ENCODE measurements around the gene SORCS1.

The SORCS1 gene

GRCh38 chr10:106708506-106708905 lies 456.0 kb downstream of the SORCS1 start:
- no peaks in the 10 kb centered on the region for H3K4me1 ChIP-seq (ENCODE audit: insufficient read depth, low read length, severe bottlenecking)
- H3K36me3 ChIP-seq (ENCODE audit: insufficient read depth, low read length) = no peaks in the 10 kb centered on the region
- H3K9ac ChIP-seq (ENCODE audit: low read length) = no peak overlapping the region
- H3K4me2 ChIP-seq (ENCODE audit: low read length) = no peak overlapping the region
- H3F3A ChIP-seq (ENCODE audit: insufficient read depth, low read length) = no peaks in the 10 kb centered on the region
- H3K9me3 ChIP-seq (ENCODE audit: low read length) = no peaks in the 10 kb centered on the region
- no peaks in the 10 kb centered on the region for H3K27me3 ChIP-seq (ENCODE audit: insufficient read depth, low read length)
- no peaks in the 10 kb centered on the region for H3K9me2 ChIP-seq (ENCODE audit: low read depth, low read length)
- no peak overlapping the region for H2AFZ ChIP-seq (ENCODE audit: low read length)
- no peaks in the 10 kb centered on the region for H3K79me2 ChIP-seq (ENCODE audit: insufficient read depth, low read length)
- H3K27ac ChIP-seq (ENCODE audit: low read depth, low read length, poor library complexity, severe bottlenecking) = no peak overlapping the region
- no peaks in the 10 kb centered on the region for H4K20me1 ChIP-seq (ENCODE audit: insufficient read depth, low read length)
- TF ChIP-seq CTCF (IDR thresholded peaks at IDR 0.05; ENCODE audit: low read length) (no peak), EZH2 (IDR thresholded peaks at IDR 0.05; ENCODE audit: borderline replicate concordance, low read length) (no peak)
- no peak overlapping the region for H3K4me3 ChIP-seq (ENCODE audit: low read depth, low read length, poor library complexity, severe bottlenecking)

- H3K4me2 ChIP-seq (ENCODE audit: low read length) = no peak overlapping the region
- H2AFZ ChIP-seq (ENCODE audit: low read length) = no peak overlapping the region
- no peaks in the 10 kb centered on the region for H3K4me1 ChIP-seq (ENCODE audit: insufficient read depth, low read length, severe bottlenecking)
These were observed 456.8 kb downstream of the SORCS1 start for GRCh38 chr10:106707657-106708056.

GRCh38 chr10:106706127-106706526 lies 458.4 kb downstream of the SORCS1 start:
- no peak overlapping the region for H3K9ac ChIP-seq (ENCODE audit: low read length)
- H2AFZ ChIP-seq (ENCODE audit: low read length) = no peak overlapping the region
- H3K4me1 ChIP-seq (ENCODE audit: insufficient read depth, low read length, severe bottlenecking) = no peaks in the 10 kb centered on the region

More at GRCh38 chr10:106707657-106708056, 456.8 kb downstream of the SORCS1 start:
- Histone ChIP-seq H3K27me3 (ENCODE audit: insufficient read depth, low read length) (no peaks in the 10 kb centered on the region), H4K20me1 (ENCODE audit: insufficient read depth, low read length) (no peaks in the 10 kb centered on the region), H3F3A (ENCODE audit: insufficient read depth, low read length) (no peaks in the 10 kb centered on the region), H3K79me2 (ENCODE audit: insufficient read depth, low read length) (no peaks in the 10 kb centered on the region), H3K4me3 (ENCODE audit: low read depth, low read length, poor library complexity, severe bottlenecking) (no peak overlapping the region), H3K27ac (ENCODE audit: low read depth, low read length, poor library complexity, severe bottlenecking) (no peak overlapping the region), H3K9me3 (ENCODE audit: low read length) (no peaks in the 10 kb centered on the region), H3K36me3 (ENCODE audit: insufficient read depth, low read length) (no peaks in the 10 kb centered on the region), H3K9me2 (ENCODE audit: low read depth, low read length) (no peaks in the 10 kb centered on the region), H3K9ac (ENCODE audit: low read length) (no peak overlapping the region)
- TF ChIP-seq CTCF (IDR thresholded peaks at IDR 0.05; ENCODE audit: low read length) = no peak

More at GRCh38 chr10:106706127-106706526, 458.4 kb downstream of the SORCS1 start:
- H3F3A ChIP-seq (ENCODE audit: insufficient read depth, low read length) = no peaks in the 10 kb centered on the region
- no peak overlapping the region for H3K4me3 ChIP-seq (ENCODE audit: low read depth, low read length, poor library complexity, severe bottlenecking)
- no peak overlapping the region for H3K27ac ChIP-seq (ENCODE audit: low read depth, low read length, poor library complexity, severe bottlenecking)
- no peak for TF ChIP-seq EZH2 (IDR thresholded peaks at IDR 0.05; ENCODE audit: borderline replicate concordance, low read length)
- TF ChIP-seq CTCF (IDR thresholded peaks at IDR 0.05; ENCODE audit: low read length) = no peak
- H3K9me3 ChIP-seq (ENCODE audit: low read length) = no peaks in the 10 kb centered on the region
- no peaks in the 10 kb centered on the region for H3K9me2 ChIP-seq (ENCODE audit: low read depth, low read length)
- no peaks in the 10 kb centered on the region for H3K27me3 ChIP-seq (ENCODE audit: insufficient read depth, low read length)
- H3K4me2 ChIP-seq (ENCODE audit: low read length) = no peak overlapping the region
- H3K79me2 ChIP-seq (ENCODE audit: insufficient read depth, low read length) = no peaks in the 10 kb centered on the region
- no peaks in the 10 kb centered on the region for H4K20me1 ChIP-seq (ENCODE audit: insufficient read depth, low read length)
- H3K36me3 ChIP-seq (ENCODE audit: insufficient read depth, low read length) = no peaks in the 10 kb centered on the region
